Lung (tissue), 12 donors: ENCODE measurements around the gene RBM6. TPM values are rescaled to one million over a fixed set of nuclear protein-coding genes. Genes with fewer than 3 reads are reported as not detected.

ENCODE experiments used
- ATAC-seq: fragments of 200-7000 bp; cut with Tn5 transposase; one replicate; pipeline ENCODE4 v1.9.1; 2020; ENCODE audit warnings: moderate number of reproducible peaks; ENCODE audit not compliant: insufficient read depth, low FRiP score
- DNase-seq, 3 donors: peaks; one replicate each; pipeline ENCODE4 v3.0.0-alpha.2; 2013 to 2017
- H3K27ac ChIP-seq, 2 donors: one replicate each; pipeline ENCODE4 v1.5.1; 2013; ENCODE audit warnings: mild to moderate bottlenecking in 2 of 2, moderate library complexity in 2 of 2, control low read depth in 1 of 2, inconsistent platforms in 1 of 2, low read depth in 1 of 2, low read length in 1 of 2
- H3K27me3 ChIP-seq, 3 donors: one replicate each; pipeline ENCODE4 v1.5.1; 2013; ENCODE audit warnings: low read length in 2 of 3; ENCODE audit not compliant: control insufficient read depth in 3 of 3, insufficient read depth in 3 of 3
- H3K36me3 ChIP-seq, 4 donors: one replicate each; pipeline ENCODE4 v1.5.1; 2013; ENCODE audit warnings: low read length in 4 of 4, mild to moderate bottlenecking in 1 of 4, moderate library complexity in 1 of 4; ENCODE audit not compliant: control insufficient read depth in 4 of 4, insufficient read depth in 4 of 4
- H3K4me1 ChIP-seq, 5 donors: one replicate each; pipeline ENCODE4 v1.5.1; 2013; ENCODE audit warnings: low read length in 5 of 5, mild to moderate bottlenecking in 2 of 5, moderate library complexity in 1 of 5; ENCODE audit not compliant: control insufficient read depth in 5 of 5, insufficient read depth in 5 of 5
- H3K4me3 ChIP-seq: one replicate; pipeline ENCODE4 v1.5.1; 2013; ENCODE audit warnings: mild to moderate bottlenecking, control low read depth, moderate library complexity
- H3K9ac ChIP-seq, 2 donors: one replicate each; pipeline ENCODE4 v1.5.1; 2013; ENCODE audit warnings: low read length in 2 of 2, control low read depth in 1 of 2; ENCODE audit not compliant: insufficient read depth in 1 of 2
- H3K9me3 ChIP-seq, 4 donors: one replicate each; pipeline ENCODE4 v1.5.1; 2013; ENCODE audit warnings: low read length in 3 of 4, mild to moderate bottlenecking in 1 of 4, moderate library complexity in 1 of 4; ENCODE audit not compliant: control insufficient read depth in 4 of 4, insufficient read depth in 3 of 4
- WGBS, 2 donors: extraction: QIAGEN DNeasy Blood & Tissue Kit; methylation state at CpG; one replicate each; pipeline ENCODE4 v1.1.7; 2013; 5-methylcytosine and 5-hydroxymethylcytosine counted together
- polyA plus RNA-seq, 2 donors: library from polyadenylated mRNA; stranded (reverse); fragments of 200-250 nt; gene quantifications; one replicate each; pipeline ENCODE4 v1.2.1, GENCODE V29; 2013
- total RNA-seq, 2 donors: library from RNA; depleted of rRNA in 1 of 2; stranded (reverse); fragments of >200 nt in 1 of 2; gene quantifications; one replicate each; pipeline ENCODE4 v1.2.1, GENCODE V29; 2014 to 2021
- TF ChIP-seq, protein P1 (sequence below): IDR thresholded peaks from 2 replicates; pipeline ENCODE4 v1.5.1; 2012; ENCODE audit warnings: mild to moderate bottlenecking; ENCODE audit errors: control extremely low read depth, extremely low read depth
- donor health status: control.
- donor health status: control.
- donor health status: Bipolar disorder and iron deficiency.
- donor health status: healthy.
- donor health status: DM: yes; HTN: yes; CAD: no.

The RBM6 gene
- total and polyA plus RNA-seq, 4 donors = 42.1 to 126 (median 79.7) TPM

DNA sequence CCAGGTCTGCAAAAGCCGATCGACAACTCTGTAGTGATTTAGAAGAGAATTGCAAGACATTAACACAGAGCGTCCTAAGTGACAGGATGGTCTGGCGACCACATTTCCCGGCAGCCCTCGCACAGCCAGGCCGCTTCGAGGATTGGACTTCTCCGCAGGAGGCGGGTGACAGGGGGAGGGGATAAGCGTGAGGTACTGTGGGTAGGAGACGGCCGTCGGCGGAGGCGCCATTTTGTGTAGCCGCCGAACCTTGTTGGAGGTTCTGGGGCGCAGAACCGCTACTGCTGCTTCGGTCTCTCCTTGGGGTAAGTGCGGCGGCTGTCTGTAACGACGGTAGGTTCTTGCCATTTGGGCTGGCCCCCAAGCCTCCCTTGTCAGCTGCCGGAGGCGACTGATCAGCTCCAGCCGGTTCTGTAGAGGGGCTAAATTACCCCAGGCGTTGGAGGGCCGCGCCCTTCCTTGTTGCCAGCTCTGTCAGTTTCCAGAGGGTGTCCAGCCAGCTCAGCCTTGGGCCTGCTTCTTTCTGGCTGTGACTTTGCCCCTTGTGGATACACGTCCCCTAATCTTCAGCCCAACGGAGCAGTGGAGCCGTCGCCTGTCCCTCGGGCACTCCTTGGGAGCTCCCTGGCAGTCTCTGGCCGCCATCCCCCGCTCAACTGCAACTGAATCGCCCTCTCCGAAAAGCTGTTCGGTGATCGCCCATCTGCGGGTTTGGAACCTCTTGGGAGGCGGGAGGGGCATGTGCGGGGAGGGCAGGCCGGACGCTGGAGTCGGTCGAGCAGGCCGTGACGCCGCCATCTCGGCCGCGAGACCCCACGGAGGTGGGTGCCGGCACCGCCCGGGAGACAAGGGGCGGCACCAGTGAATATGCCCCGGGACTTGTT, 149.0 kb downstream of the RBM6 start, which contains the start of gene RBM5:
TSS of gene RBM5 (plus strand) at position 195 of the 884 bp plus-strand sequence. CDS start 1,516 bp downstream, outside the sequence.
- no peaks in the 10 kb centered on the region for H3K27me3 ChIP-seq
- H3K27ac ChIP-seq = peak within 1 kb of the TSS; percentile 96
- 0 to 1% methylated on average over 61 of the region's 61 CpGs for WGBS, 2 donors
- no peaks in the 10 kb centered on the region for H3K9me3 ChIP-seq
- H3K9ac ChIP-seq = peak within 1 kb of the TSS; percentile 88 to 97
- peak within 1 kb of the TSS; percentile 85 for H3K4me3 ChIP-seq
- peaks cover 0 to 13% (median 6%) of the 10 kb centered on the region in 5 donors for H3K4me1 ChIP-seq
- TF ChIP-seq, protein P1, sequence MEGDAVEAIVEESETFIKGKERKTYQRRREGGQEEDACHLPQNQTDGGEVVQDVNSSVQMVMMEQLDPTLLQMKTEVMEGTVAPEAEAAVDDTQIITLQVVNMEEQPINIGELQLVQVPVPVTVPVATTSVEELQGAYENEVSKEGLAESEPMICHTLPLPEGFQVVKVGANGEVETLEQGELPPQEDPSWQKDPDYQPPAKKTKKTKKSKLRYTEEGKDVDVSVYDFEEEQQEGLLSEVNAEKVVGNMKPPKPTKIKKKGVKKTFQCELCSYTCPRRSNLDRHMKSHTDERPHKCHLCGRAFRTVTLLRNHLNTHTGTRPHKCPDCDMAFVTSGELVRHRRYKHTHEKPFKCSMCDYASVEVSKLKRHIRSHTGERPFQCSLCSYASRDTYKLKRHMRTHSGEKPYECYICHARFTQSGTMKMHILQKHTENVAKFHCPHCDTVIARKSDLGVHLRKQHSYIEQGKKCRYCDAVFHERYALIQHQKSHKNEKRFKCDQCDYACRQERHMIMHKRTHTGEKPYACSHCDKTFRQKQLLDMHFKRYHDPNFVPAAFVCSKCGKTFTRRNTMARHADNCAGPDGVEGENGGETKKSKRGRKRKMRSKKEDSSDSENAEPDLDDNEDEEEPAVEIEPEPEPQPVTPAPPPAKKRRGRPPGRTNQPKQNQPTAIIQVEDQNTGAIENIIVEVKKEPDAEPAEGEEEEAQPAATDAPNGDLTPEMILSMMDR = no peak
- peaks cover 19 to 33% (median 28%) of the 10 kb centered on the region in 4 donors for H3K36me3 ChIP-seq
- peak; percentile 93 to 96 (median 93) for DNase-seq
- peak; percentile 100 for ATAC-seq

DNA sequence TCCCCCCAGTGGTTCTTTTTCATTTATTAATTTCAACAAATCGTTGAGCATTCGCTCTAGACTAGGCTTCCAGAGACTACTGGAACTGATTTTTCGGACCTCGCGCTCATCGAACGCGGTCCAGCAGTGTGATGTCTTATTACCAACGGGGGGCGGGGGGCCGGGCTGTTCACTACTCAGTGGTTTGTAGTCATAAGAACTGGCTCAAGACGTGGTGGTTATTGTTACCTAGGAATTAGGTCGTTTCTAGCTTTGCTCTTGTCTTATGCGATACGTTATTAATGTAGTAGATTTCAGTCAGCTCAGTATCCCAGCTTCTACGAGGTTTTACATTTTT, 149.6 kb downstream of the RBM6 start:
- H3K9me3 ChIP-seq = no peaks in the 10 kb centered on the region
- peak overlapping the region; percentile 85 for H3K4me3 ChIP-seq
- peak overlapping the region; percentile 96 for H3K27ac ChIP-seq
- peaks cover 25 to 39% (median 33%) of the 10 kb centered on the region in 4 donors for H3K36me3 ChIP-seq
- WGBS, 2 donors = 0 to 1% methylated on average over 16 of the region's 16 CpGs
- peak overlapping the region; percentile 88 to 97 for H3K9ac ChIP-seq
- TF ChIP-seq, protein P1 = no peak
- H3K4me1 ChIP-seq = peaks cover 0 to 13% (median 6%) of the 10 kb centered on the region in 5 donors
- H3K27me3 ChIP-seq = no peaks in the 10 kb centered on the region
- DNase-seq (peak in 1 of 3 donors; percentile 41), ATAC-seq (no peak)

DNA sequence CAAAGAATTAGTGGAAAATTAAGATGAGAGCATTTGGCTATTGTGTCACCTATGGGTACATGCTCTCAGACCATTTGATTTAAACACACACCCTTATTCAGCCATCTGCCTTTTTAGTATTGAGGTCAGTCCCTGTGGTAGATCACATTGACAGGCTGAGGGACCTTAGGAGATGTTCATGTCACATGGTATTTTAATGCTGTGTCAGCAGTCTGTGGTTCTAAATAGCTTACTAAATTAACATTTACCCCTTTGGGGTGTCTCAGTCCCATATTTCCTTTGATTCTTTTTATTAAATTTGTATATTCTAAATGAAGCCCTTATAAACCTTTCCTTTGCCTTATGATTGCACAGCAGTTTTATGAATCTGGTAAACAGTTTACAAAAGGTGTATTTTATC, 151.0 kb downstream of the RBM6 start:
- TF ChIP-seq, protein P1 = no peak
- no peaks in the 10 kb centered on the region for H3K9me3 ChIP-seq
- H3K27me3 ChIP-seq = peaks cover 0 to 2% (median 0%) of the 10 kb centered on the region in 3 donors
- no peak overlapping the region for H3K9ac ChIP-seq
- no peak overlapping the region for H3K4me3 ChIP-seq
- no peak overlapping the region for H3K27ac ChIP-seq
- peaks cover 0 to 13% (median 6%) of the 10 kb centered on the region in 5 donors for H3K4me1 ChIP-seq
- no peak for ATAC-seq
- no peak for DNase-seq
- peaks cover 34 to 52% (median 45%) of the 10 kb centered on the region in 4 donors for H3K36me3 ChIP-seq
